Measurements from ENCODE around the gene PLEKHM2. TPM values are rescaled to one million over a fixed set of nuclear protein-coding genes. Genes with fewer than 3 reads are reported as not detected.
A peak's percentile ranks its signal among the peaks of the same experiment; 100 is the strongest.
"Not testable (repeated sequence)": the region's sequence is repeated elsewhere in the genome, so short reads cannot be mapped to it uniquely, and the experiment has no call there.

Gene PLEKHM2
- total RNA-seq (2014; rRNA removed; shearing (Covaris generic)), result 79.0 and 79.6 TPM in 2 replicates

GRCh38 chr1:15684042-15684461 is at the start of gene PLEKHM2:
Gene PLEKHM2 (plus strand): TSS chr1:15684320. CDS start chr1:15684559, 239 bp downstream.
- Histone ChIP-seq H3K36me3 (replicated peaks; ENCODE audit: control insufficient read depth, insufficient read depth, low read length) (no peaks in the 10 kb centered on the region), H3K27me3 (ENCODE audit: control insufficient read depth, insufficient read depth, low read length) (no peaks in the 10 kb centered on the region), H3K4me3 (ENCODE audit: insufficient read depth, low read depth, low read length) (peak within 1 kb of the TSS; percentile 88)
- peak; percentile 90 for DNase-seq

DNA sequence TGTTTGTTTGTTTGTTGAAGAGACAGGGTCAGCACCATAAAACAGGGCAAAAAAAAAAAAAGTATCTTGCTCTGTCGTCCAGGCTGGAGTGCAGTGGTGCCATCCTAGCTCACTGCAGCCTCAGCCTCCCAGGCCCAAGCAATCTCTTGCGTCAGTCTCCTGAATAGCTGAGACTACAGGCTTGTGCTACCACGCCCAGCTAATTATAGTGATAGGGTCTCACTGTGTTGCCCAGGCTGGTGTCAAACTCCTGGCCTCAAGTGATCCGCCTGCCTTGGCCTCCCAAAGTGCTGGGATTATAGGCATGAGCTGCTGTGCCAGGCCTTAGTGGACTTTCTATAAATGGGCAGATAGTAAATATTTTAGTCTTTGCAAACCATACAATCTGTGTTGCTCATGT is 47.7 kb upstream of the PLEKHM2 start:
- no peak for DNase-seq
- Histone ChIP-seq H3K36me3 (replicated peaks; ENCODE audit: control insufficient read depth, insufficient read depth, low read length) (peaks cover 30% of the 10 kb centered on the region), H3K27me3 (ENCODE audit: control insufficient read depth, insufficient read depth, low read length) (no peaks in the 10 kb centered on the region), H3K4me3 (ENCODE audit: insufficient read depth, low read depth, low read length) (no peak overlapping the region)

DNA sequence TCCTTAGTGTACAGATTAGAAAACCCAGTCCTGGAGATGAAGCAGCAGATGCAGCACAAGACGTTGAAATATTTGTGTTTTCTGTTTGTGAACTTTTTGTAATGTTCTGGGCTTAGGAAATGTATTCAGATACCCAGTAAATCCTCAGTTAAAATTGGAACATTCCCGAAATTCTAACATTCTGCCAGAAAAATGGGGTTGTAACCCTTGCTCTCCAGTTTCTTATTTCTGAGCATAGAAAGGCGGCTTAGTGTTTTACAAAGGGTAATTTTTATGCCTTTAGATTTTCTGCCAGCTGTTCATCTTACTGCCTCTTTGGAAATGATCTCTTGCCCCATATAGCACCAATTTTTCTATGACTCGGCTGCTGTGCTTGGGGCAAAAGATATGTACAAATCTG is 46.3 kb upstream of the PLEKHM2 start:
- H3K36me3 ChIP-seq (replicated peaks; ENCODE audit: control insufficient read depth, insufficient read depth, low read length), result peaks cover 30% of the 10 kb centered on the region
- H3K4me3 ChIP-seq (ENCODE audit: insufficient read depth, low read depth, low read length), result no peak overlapping the region
- no peaks in the 10 kb centered on the region for H3K27me3 ChIP-seq (ENCODE audit: control insufficient read depth, insufficient read depth, low read length)
- DNase-seq, result no peak

GRCh38 chr1:15639262-15639661 is 44.9 kb upstream of the PLEKHM2 start:
- H3K36me3 ChIP-seq (replicated peaks; ENCODE audit: control insufficient read depth, insufficient read depth, low read length), result peaks cover 22% of the 10 kb centered on the region
- no peak overlapping the region for H3K4me3 ChIP-seq (ENCODE audit: insufficient read depth, low read depth, low read length)
- DNase-seq, result no peak
- H3K27me3 ChIP-seq (ENCODE audit: control insufficient read depth, insufficient read depth, low read length), result no peaks in the 10 kb centered on the region

DNA sequence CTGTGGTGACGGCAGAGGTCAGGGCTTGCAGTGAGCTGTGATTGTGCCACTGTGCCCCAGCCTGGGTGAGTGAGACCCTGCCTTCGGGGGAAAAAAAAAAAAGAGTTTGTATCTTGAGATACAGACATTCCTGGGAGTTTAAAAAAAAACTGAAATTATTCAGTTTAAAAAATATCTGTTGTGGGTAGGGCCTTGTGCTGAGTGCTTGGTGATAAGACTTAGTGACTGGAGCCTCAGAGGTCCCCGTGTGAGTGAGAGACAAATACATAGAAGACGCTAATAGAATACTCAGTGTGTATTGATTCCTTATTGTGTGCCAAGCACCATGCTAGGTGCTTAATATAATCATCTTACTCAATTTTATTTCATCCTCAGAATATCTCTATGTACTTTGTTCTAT is 44.2 kb upstream of the PLEKHM2 start:
- Histone ChIP-seq H3K36me3 (replicated peaks; ENCODE audit: control insufficient read depth, insufficient read depth, low read length) (peaks cover 17% of the 10 kb centered on the region), H3K4me3 (ENCODE audit: insufficient read depth, low read depth, low read length) (no peak overlapping the region), H3K27me3 (ENCODE audit: control insufficient read depth, insufficient read depth, low read length) (no peaks in the 10 kb centered on the region)
- DNase-seq, result no peak

GRCh38 chr1:15640667-15641066 is 43.5 kb upstream of the PLEKHM2 start:
- no peak overlapping the region for H3K4me3 ChIP-seq (ENCODE audit: insufficient read depth, low read depth, low read length)
- H3K36me3 ChIP-seq (replicated peaks; ENCODE audit: control insufficient read depth, insufficient read depth, low read length), result peaks cover 15% of the 10 kb centered on the region
- no peak for DNase-seq
- H3K27me3 ChIP-seq (ENCODE audit: control insufficient read depth, insufficient read depth, low read length), result no peaks in the 10 kb centered on the region

GRCh38 chr1:15649937-15650336 is 34.2 kb upstream of the PLEKHM2 start:
- H3K27me3 ChIP-seq (ENCODE audit: control insufficient read depth, insufficient read depth, low read length), result no peaks in the 10 kb centered on the region

GRCh38 chr1:15650433-15650832 is 33.7 kb upstream of the PLEKHM2 start:
- Histone ChIP-seq H3K27me3 (ENCODE audit: control insufficient read depth, insufficient read depth, low read length) (no peaks in the 10 kb centered on the region), H3K4me3 (ENCODE audit: insufficient read depth, low read depth, low read length) (no peak overlapping the region), H3K36me3 (replicated peaks; ENCODE audit: control insufficient read depth, insufficient read depth, low read length) (peaks cover 8% of the 10 kb centered on the region)
- no peak for DNase-seq

More at GRCh38 chr1:15649937-15650336, 34.2 kb upstream of the PLEKHM2 start:
- DNase-seq, result no peak
- Histone ChIP-seq H3K36me3 (replicated peaks; ENCODE audit: control insufficient read depth, insufficient read depth, low read length) (peaks cover 6% of the 10 kb centered on the region), H3K4me3 (ENCODE audit: insufficient read depth, low read depth, low read length) (no peak overlapping the region)

DNA sequence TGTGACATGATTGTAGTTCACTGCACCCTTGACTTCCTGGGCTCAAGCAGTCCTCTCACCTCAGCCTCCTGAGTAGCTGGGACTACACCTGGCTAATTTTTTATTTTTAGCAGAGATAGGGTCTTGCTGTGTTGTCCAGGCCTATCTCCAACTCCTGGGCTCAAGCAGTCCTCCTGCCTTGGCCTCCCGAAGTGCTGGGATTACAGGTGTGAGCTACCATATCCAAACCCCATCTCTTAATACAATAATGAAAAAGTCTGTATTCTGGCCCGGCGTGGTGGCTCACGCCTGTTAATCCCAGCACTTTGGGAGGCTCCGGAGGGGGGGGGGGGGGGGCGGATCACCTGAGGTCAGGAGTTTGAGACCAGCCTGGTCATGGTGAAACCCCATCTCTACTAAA is 32.0 kb upstream of the PLEKHM2 start:
- H3K4me3 ChIP-seq (ENCODE audit: insufficient read depth, low read depth, low read length); H3K27me3 ChIP-seq (ENCODE audit: control insufficient read depth, insufficient read depth, low read length); DNase-seq: not testable (repeated sequence)
- peaks cover 13% of the 10 kb centered on the region for H3K36me3 ChIP-seq (replicated peaks; ENCODE audit: control insufficient read depth, insufficient read depth, low read length)

DNA sequence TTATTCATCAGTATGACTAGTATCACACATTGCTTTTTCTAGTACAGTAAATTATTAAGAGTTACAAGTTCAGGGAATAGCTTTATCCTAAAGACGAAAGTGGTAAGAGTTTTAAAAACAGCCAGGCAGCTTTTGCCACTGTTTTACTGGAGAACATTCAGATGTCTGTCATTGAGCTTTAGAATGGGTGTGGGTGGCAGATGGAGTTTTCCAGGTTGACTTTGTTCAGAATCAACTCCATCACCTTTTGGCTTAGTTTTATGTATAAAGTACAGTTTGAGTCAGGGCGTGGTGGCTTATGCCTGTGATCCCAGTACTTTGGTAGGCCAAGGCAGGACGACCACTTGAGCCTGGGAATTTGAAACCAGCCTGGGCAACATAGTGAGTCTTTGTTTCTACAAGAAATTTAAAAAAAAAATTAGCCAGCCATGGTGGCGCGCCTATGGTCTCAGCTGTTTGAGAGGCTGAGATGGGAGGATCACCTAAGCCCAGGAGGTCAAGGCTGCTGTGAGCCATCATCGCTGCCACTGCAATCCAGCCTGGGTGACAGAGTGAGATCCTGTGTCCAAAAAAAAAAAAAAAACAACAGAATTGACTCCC is 29.9 kb upstream of the PLEKHM2 start:
- H3K36me3 ChIP-seq (replicated peaks; ENCODE audit: control insufficient read depth, insufficient read depth, low read length), result peaks cover 13% of the 10 kb centered on the region
- no peak for DNase-seq
- H3K4me3 ChIP-seq (ENCODE audit: insufficient read depth, low read depth, low read length), result no peak overlapping the region
- no peaks in the 10 kb centered on the region for H3K27me3 ChIP-seq (ENCODE audit: control insufficient read depth, insufficient read depth, low read length)

- H3K27me3 ChIP-seq (ENCODE audit: control insufficient read depth, insufficient read depth, low read length), result no peaks in the 10 kb centered on the region
- peaks cover 25% of the 10 kb centered on the region for H3K36me3 ChIP-seq (replicated peaks; ENCODE audit: control insufficient read depth, insufficient read depth, low read length)
- H3K4me3 ChIP-seq (ENCODE audit: insufficient read depth, low read depth, low read length), result no peak overlapping the region
- no peak for DNase-seq
Observed at GRCh38 chr1:15656464-15656863, 27.7 kb upstream of the PLEKHM2 start.

DNA sequence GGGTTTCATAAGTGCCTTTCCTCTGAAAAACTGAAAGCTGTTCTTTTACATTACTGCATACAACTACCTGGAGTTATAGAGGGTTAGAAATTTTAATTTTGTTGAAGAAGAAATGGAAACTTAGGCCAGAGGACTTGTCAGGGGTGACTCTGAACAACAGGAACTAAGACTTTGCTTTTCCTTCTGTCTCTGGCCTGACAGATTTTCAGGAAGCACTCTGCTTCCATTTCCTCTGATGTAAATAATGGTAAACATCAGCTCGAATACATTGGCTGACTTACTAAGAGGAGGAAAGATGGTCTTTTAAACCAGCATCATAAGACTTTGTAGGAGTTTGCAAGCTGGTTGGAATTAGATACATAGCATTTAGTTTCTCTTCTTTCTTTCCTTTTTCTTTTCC is 27.1 kb upstream of the PLEKHM2 start:
- DNase-seq, result no peak
- H3K27me3 ChIP-seq (ENCODE audit: control insufficient read depth, insufficient read depth, low read length), result no peaks in the 10 kb centered on the region
- peaks cover 22% of the 10 kb centered on the region for H3K36me3 ChIP-seq (replicated peaks; ENCODE audit: control insufficient read depth, insufficient read depth, low read length)
- H3K4me3 ChIP-seq (ENCODE audit: insufficient read depth, low read depth, low read length), result no peak overlapping the region

- H3K27me3 ChIP-seq (ENCODE audit: control insufficient read depth, insufficient read depth, low read length), result no peaks in the 10 kb centered on the region
- no peak overlapping the region for H3K4me3 ChIP-seq (ENCODE audit: insufficient read depth, low read depth, low read length)
- H3K36me3 ChIP-seq (replicated peaks; ENCODE audit: control insufficient read depth, insufficient read depth, low read length), result peaks cover 21% of the 10 kb centered on the region
- no peak for DNase-seq
Observed at GRCh38 chr1:15660151-15660550, 24.0 kb upstream of the PLEKHM2 start.

DNA sequence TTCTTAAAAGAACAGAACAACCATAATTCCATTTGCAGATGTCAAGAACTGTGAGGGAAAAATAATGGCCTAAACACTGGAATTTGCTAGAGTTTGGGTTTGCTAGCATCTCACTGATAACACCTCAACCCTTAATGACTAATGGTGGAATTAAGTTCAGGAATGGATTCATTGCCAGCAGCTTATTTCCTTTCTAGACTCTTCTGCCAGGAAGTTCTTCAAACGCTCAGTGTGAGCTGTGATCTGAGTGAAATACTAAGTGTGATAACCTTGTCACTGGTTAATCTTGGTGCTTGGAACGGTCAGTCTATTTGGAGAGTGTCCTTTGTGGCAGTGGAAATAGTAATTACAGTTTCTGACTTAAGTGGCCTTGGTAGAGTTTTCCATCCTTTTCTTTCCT is 21.6 kb upstream of the PLEKHM2 start:
- H3K4me3 ChIP-seq (ENCODE audit: insufficient read depth, low read depth, low read length), result no peak overlapping the region
- H3K36me3 ChIP-seq (replicated peaks; ENCODE audit: control insufficient read depth, insufficient read depth, low read length), result peaks cover 15% of the 10 kb centered on the region
- no peak for DNase-seq
- no peaks in the 10 kb centered on the region for H3K27me3 ChIP-seq (ENCODE audit: control insufficient read depth, insufficient read depth, low read length)

- no peak overlapping the region for H3K4me3 ChIP-seq (ENCODE audit: insufficient read depth, low read depth, low read length)
- DNase-seq, result no peak
- peaks cover 14% of the 10 kb centered on the region for H3K36me3 ChIP-seq (replicated peaks; ENCODE audit: control insufficient read depth, insufficient read depth, low read length)
- no peaks in the 10 kb centered on the region for H3K27me3 ChIP-seq (ENCODE audit: control insufficient read depth, insufficient read depth, low read length)
Observed at GRCh38 chr1:15663925-15664324, 20.2 kb upstream of the PLEKHM2 start.

DNA sequence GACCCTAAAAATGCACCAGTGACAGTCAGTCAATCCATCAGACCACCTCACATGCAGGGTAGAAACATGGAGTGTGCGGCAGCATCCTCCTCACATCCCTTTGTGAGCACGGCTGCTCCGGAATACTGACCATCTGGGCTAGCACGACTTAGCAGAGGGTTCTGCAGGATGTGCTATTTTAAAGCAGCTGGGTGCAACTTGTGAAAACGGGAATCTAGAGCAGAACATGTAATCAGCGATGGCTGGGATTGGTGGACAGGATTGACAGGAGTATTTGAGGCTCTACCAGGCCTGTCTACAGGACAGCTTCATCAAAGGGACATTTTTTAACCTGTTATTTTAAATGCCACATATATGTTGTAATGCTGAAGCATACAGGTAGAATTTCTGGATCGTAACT is 16.8 kb upstream of the PLEKHM2 start:
- DNase-seq, result no peak
- Histone ChIP-seq H3K4me3 (ENCODE audit: insufficient read depth, low read depth, low read length) (no peak overlapping the region), H3K27me3 (ENCODE audit: control insufficient read depth, insufficient read depth, low read length) (no peaks in the 10 kb centered on the region), H3K36me3 (replicated peaks; ENCODE audit: control insufficient read depth, insufficient read depth, low read length) (no peaks in the 10 kb centered on the region)

Data from H7 (cell line).